ENCODE measurements around the gene KRTAP5-7. TPM values are rescaled to one million over a fixed set of nuclear protein-coding genes. Genes with fewer than 3 reads are reported as not detected.

The KRTAP5-7 gene
- total and polyA plus RNA-seq, 2 of the 8 experiments (the other 6 are each of a cell fraction or from before 2014, with no cell fraction given), result not detected

DNA sequence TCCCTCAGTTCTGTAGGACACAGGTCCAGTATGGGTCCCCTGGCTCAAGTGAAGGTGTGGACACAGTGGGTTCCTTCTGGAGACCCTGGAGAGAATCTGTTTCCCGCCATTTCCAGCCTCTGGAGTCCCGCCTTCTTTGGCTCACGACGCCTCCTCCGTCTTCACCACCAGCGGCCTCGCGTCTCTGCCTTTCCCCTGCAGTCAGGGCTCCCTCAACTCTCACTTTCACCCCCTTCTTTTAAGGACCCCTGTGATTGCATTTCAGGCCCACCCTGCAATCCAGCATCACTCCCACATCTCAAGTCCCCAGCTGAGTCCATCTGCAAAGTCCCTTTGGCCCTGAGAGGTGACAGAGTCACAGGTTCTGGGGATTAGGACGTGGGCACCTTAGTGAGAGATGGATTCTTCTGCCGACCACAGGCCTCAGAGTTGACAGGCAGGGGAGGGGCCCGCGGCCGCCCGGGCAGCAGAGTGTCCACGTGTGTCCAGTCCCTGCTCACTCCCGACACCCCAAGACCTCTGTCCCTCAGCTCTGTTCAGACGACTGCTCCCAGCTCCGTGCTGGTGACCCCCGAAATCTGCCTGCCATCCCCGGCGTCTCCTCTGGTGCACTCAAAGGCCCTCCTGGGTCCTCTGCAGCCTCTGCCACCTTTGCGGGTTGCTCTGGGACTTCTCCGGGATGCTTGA is 36.9 kb upstream of the KRTAP5-7 start:
- Histone ChIP-seq H4K91ac (replicated peaks; ENCODE audit: insufficient read length, low read length) (no peak overlapping the region), H3K4me2 (ENCODE audit: insufficient read depth in 1 of 2, low read depth in 2 of 2, low read length in 2 of 2) (no peak overlapping the region), H3K9me3 (ENCODE audit: insufficient read depth in 2 of 2, low read depth in 1 of 2, low read length in 1 of 2) (no peaks in the 10 kb centered on the region), H2AFZ (ENCODE audit: low read length) (no peak overlapping the region), H2BK15ac (ENCODE audit: low read length) (no peak overlapping the region), H3K36me3 (ENCODE audit: control insufficient read depth in 2 of 4, insufficient read depth in 4 of 4, low read length in 3 of 4) (peaks cover 0 to 14% (median 8%) of the 10 kb centered on the region in 4 experiments; a peak in 4 of 8 replicates), H3K79me2 (ENCODE audit: control insufficient read depth in 1 of 2, insufficient read depth in 2 of 2, low read length in 2 of 2) (no peaks in the 10 kb centered on the region), H2BK5ac (ENCODE audit: low read depth, low read length) (no peak overlapping the region), H4K5ac (ENCODE audit: insufficient read length, low read depth, low read length) (no peak overlapping the region), H3K18ac (ENCODE audit: extremely low read depth, low read length) (no peak overlapping the region), H2BK20ac (ENCODE audit: low read length) (no peak overlapping the region), H3K9ac (replicated peaks in 1 of 4; ENCODE audit: extremely low read depth in 1 of 4, low read depth in 3 of 4, low read length in 3 of 4) (no peak overlapping the region), H3K23ac (ENCODE audit: insufficient read length) (no peak overlapping the region), H3K56ac (replicated peaks; ENCODE audit: insufficient read length, low read depth, low read length) (no peak overlapping the region), H3K27ac (ENCODE audit: low read depth, low read length) (no peak overlapping the region), H3K79me1 (ENCODE audit: low read depth, low read length) (no peaks in the 10 kb centered on the region), H3K27me3 (replicated peaks in 1 of 4; ENCODE audit: control insufficient read depth in 3 of 4, extremely low read depth in 1 of 4, insufficient read depth in 3 of 4, low read length in 3 of 4) (no peaks in the 10 kb centered on the region), H3K23me2 (ENCODE audit: low read depth, low read length) (peaks cover 4% of the 10 kb centered on the region; the same call in 1 of the 2 replicates), H4K20me1 (replicated peaks in 1 of 2; ENCODE audit: control insufficient read depth in 1 of 2, insufficient read depth in 2 of 2, low read length in 2 of 2) (peaks cover 0 to 10% of the 10 kb centered on the region in 2 experiments), H2BK120ac (replicated peaks; ENCODE audit: low read depth, low read length) (no peak overlapping the region), H2BK12ac (ENCODE audit: low read depth, low read length) (no peak overlapping the region), H4K8ac (ENCODE audit: extremely low read depth, insufficient read depth, low read length) (no peak overlapping the region; the same call in 1 of the 2 replicates), H2AK5ac (ENCODE audit: low read depth, low read length) (no peak overlapping the region), H3K4me1 (replicated peaks in 1 of 4; ENCODE audit: control insufficient read depth in 3 of 4, insufficient read depth in 4 of 4, low read length in 3 of 4) (no peaks in the 10 kb centered on the region), H3K14ac (ENCODE audit: insufficient read length) (no peak overlapping the region), H3K4ac (replicated peaks; ENCODE audit: insufficient read length, low read depth, low read length) (no peak overlapping the region), H3K4me3 (ENCODE audit: extremely low read depth in 1 of 4, insufficient read depth in 2 of 4, low read depth in 3 of 4, low read length in 4 of 4) (no peak overlapping the region)
- TF ChIP-seq SUZ12 (IDR thresholded peaks at IDR 0.05; ENCODE audit: low read length) (no peak), KDM5A (IDR thresholded peaks at IDR 0.05; ENCODE audit: low read length) (no peak), SP1 (IDR thresholded peaks at IDR 0.05; ENCODE audit: low read depth, low read length) (no peak), SRF (IDR thresholded peaks at IDR 0.05; ENCODE audit: low read depth, low read length) (no peak), KDM1A (IDR thresholded peaks at IDR 0.05; ENCODE audit: borderline replicate concordance, low read length) (no peak), GABPA (IDR thresholded peaks at IDR 0.05; ENCODE audit: borderline replicate concordance, insufficient read depth, low read length) (no peak), JUND (IDR thresholded peaks at IDR 0.05; ENCODE audit: low read length) (no peak), SIX5 (IDR thresholded peaks at IDR 0.05; ENCODE audit: low read depth, low read length) (no peak)
- TF ChIP-seq, protein P1, sequence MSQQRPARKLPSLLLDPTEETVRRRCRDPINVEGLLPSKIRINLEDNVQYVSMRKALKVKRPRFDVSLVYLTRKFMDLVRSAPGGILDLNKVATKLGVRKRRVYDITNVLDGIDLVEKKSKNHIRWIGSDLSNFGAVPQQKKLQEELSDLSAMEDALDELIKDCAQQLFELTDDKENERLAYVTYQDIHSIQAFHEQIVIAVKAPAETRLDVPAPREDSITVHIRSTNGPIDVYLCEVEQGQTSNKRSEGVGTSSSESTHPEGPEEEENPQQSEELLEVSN (IDR thresholded peaks at IDR 0.05), result peak; percentile 62
- 91% methylated on average over 23 of the region's 23 CpGs; no CpG with 5 or more reads in 1 of the 2 experiments for WGBS, 2 experiments (ENCODE audit: extremely low coverage in 1 of 2, insufficient coverage in 1 of 2, insufficient read length in 1 of 2, insufficient replicate concordance in 2 of 2, low coverage in 1 of 2, low lambda C conversion rate in 2 of 2, missing lambda C conversion rate in 1 of 2)
- ChIA-PET POLR2A (ENCODE audit: partially characterized antibody) (no interaction called here), CTCF (ENCODE audit: partially characterized antibody) (interaction anchor here (2.1 kb wide), 1 partner anchor 10 kb away, joined by 4 read pairs; no protein-coding TSS in a partner anchor)
- no peak for FAIRE-seq
- no peak for DNase-seq (ENCODE audit: low read depth in 1 of 2, low spot score in 2 of 2)
